COLO668 (cell line): ENCODE measurements around the gene ZNF76.
A peak's percentile ranks its signal among the peaks of the same experiment; 100 is the strongest.

ENCODE experiments used
- DNase-seq: peaks from one replicate; lab custom pipeline; 2025; ENCODE audit not compliant: unreplicated experiment; lab: John Stamatoyannopoulos, UW

Gene ZNF76

DNA sequence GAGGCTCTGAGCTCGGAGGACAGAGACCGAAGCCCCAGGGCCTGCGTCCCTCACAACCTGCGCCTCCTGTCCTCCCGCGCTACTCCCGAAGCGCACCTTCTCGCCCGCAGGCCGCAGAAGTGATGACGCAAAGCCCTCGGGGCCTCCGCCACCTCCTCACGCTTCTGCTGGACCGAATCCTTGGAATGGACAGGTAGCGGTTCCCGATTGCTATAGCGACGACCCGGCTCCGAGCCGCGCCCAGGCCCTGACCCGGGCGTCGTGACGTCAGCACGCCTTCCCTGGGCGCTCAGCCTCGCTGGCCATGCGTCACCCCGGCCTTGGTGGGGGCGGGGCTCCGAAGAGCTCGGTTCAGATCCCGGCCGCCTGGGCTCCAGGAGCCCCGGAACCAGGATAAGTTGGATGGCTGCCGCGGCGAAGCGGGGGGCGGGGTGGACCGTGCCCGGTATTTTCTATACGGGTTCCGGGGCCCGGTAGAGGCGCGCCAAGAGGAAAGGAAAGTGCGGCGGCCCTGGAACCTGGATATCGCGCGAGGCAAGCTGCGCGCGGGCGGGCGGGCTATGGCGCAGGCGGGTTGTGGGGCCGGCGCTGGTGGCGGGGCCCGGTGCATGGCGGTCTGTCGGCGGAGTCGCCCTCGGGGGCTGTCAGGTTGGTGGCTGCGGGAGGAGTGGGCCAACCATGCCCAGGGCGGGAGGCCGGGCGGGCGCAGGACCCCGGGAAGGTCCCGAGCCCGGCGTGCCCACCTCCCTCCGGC lies at the start of gene ZNF76:
ZNF76 (plus strand) TSS at position 542 of the 754 bp plus-strand sequence. CDS start 21,417 bp downstream, outside the sequence.
- DNase-seq = peak; percentile 96

DNA sequence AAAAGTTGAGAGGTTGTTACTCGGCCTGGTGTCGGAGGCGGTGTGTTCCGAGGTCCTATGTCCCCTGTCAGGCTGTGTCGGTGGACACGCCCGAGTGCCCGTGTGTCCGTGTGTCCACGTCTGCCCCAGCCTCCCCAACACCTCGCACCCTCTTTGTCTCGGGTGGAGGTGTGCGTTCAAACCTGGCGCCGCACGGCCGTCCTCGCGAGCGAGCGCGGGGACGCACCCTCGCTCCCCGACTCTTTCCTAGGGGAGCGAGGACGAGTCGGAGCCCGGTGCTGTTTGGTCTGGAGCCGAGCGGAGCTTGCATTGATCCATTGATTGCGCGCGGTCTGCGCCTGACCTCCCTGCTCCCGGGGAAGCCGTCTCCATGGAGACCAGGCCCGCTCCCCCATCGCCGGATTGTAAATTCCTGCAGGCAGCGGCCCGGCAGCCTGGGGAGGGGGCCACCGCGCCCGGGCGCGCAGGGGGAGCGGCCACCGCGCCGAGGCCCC lies 46.2 kb upstream of the ZNF76 start:
- DNase-seq = no peak

DNA sequence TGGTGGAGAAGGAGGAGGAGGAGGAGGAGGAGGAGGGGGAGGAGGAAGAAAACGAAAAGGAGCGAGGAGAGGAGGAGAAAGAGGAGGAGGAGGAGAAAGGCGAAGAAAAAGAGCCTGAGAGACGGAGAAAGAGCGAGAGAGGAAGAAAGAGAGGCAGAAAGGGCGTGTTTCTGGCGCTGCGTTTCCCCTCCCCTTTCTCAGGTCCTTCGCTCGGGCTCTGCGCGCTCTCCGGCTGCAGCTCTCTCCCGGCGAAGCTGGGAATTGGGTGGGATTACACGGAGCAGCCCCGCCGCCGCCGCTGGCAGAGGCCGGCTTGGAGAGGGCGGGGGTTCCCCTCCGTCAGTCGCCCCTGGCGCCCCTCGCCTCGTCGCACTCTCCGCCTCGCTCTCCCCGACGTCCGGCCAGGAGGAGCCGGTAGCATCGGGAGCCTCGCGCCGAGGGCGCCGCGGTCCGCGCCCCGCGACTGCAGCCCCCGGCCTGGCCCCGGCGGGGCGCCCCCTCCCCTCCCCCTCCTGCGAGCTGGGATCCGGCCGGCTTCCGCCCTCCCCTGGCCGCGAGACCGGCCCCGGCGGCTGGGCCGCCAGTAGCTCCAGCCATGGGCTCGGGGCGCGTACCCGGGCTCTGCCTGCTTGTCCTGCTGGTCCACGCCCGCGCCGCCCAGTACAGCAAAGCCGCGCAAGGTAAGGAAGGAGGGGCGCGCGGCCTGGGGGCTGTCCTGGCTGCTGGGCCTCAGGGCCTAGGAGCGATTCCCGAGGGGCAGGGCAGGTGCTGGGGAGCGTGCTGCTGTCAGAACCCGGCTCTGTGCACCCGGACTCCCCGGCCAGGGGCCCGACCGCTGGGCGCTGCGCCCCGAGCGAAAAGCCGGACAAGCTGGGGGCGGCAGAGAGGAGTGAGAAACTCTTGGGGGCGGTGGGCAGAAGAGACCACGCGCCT lies 45.4 kb upstream of the ZNF76 start, which contains the start of gene SCUBE3:
SCUBE3 (plus strand) TSS at position 133 of the 933 bp plus-strand sequence; CDS start at position 596, 463 bp downstream.
- DNase-seq = peak; percentile 46

DNA sequence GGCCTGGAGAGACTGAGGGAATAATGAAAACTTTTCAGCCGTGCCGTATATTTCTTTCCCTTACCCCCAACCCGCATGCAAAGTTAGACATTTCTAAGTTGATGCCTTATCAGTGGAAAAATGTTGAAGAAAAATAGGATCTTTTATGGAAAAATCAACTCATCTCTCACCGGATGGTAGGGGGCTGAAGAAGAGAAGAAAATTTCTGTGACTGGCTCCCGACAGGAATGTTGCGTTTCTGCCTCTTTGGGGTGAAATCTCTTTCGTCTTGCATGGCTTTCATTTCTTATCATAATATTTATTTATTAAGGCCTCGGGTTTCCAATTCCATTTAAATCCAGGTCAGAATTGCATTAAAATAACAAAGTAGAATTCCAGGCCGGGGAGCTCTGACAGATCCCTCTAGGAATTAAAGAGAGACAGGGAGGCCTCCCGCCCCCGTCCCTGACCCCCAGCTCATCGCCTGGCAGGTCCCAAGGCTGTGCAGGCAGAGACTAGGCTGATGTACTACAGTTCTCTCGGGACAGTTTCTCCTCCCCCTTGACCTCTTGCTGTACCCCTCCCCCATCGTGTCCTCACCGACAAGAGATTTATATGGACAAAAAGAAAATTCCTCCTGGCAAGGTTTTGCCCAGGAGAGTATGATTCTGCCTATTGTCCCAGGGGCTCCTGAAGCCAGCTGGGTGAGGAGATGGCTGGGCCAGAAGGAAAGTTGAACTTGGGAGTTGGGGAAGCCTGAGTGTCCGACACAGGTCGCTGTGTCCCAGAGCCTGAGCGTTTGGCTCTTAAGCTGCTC lies 44.5 kb upstream of the ZNF76 start:
- no peak for DNase-seq

DNA sequence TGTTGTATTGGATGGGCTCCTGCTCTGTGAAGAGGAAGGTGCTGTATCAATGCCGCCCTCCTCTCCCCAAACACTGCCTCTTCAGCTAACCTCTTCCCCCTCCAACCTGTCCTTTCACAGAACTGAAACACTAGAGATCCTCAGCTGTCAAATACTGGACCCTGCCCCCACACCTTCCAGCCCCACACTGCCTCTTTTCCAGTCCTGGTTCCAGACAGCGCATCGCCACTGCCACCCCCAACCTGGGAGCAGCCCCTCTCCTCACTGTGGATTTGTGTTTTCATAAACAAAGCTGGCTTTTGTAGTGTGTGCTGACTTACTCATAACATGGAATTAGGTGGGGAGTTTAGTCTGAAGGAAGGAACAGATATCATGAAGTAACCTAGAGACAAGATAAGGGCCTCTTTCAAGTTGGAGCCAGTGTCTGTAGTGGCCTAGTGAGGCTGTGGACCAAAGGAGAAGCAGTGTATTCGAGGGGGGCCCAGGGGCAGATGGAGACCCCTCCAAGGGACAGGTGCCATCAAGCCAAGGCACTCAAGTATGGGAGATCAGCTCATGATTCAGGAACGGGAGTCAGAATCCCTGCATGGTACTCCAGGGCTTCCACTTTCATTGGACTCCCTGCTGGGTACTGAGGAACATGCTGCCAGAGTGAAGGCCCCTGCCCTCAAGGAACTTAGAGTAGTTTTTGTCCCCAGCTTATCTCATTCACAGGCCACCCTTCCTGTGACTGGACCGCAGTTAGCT lies 43.7 kb upstream of the ZNF76 start:
- DNase-seq = no peak

DNA sequence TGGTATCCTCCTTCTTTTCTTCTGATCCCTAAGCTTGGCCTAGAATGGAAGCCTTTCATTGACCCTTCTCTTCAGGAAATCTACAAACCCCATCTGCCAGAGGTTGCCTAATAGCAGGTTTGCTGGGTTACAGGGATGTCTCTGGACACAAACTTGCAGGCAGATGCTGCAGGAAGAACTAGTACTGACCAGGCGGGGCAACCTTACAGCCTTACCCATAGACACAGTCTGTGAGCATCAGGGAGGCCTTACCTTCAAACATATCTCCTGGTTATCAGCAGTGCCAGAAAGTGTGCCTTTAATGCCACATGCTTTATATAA lies 43.2 kb upstream of the ZNF76 start:
- no peak for DNase-seq

DNA sequence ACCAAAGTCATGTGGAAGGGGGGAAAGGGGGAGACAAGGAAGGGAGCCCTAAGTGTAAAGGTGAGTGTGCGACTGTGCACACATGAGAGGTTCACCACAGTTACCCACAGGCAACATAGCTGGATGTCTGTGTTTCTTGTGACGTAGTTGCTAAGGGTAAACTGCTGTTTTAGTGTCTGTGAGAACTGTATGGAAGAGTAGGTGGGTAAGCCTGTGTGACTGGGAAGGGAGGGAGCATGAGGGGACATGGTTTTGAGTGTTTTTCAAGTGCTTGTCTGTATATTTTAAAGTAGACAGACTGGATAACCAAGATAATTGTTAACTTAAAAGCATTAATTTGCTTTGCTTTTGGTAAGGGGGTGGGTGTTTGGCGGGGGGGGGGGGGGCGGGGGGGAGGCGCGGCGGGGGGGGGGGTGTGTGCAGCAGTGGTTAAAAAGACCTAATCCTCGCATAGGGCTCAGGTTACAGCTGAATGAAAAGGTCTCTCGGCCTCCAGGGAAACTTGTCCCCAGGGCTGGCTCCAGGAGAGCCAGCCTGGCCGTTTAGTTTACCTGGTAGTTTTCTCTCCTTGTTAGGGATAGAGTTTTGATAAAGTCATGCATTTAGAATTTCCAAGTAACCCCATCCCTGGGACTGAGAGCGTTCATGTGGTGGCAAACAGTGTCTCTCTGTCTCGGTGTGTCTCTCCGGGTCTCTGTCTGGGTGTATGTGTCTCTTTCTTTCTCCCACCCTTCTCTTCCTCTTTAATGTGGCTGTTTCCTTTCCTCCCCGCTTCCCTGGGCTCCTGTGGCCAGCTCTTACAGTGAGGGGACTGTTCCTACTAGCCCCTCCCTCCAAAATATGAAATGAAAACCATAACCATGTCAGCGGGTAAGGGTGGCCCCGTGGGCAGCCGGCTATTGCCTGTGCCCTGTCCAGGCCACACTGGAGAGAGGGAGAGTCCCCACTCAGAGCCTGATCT lies 42.4 kb upstream of the ZNF76 start:
- DNase-seq = peak; percentile 5

DNA sequence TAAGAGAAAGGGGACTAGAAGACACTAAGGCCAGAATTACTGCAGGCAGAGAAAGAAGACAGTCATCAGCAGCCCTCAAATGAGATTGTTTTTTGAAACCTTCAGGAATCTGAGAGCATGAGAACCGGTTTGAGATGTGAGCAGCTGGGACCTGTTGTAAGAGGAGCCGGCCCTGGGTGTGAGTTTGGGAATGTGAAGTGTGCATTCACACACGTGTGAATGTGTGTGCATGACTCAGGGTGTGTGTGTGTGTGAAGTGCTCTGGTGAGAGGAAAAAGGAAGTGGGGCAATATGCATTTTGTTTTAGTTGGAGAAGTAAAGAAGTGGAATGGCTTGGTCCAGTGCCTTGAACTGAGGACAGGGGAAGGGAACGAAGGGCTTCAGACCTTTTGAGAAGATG lies 41.5 kb upstream of the ZNF76 start:
- DNase-seq = peak; percentile 20

DNA sequence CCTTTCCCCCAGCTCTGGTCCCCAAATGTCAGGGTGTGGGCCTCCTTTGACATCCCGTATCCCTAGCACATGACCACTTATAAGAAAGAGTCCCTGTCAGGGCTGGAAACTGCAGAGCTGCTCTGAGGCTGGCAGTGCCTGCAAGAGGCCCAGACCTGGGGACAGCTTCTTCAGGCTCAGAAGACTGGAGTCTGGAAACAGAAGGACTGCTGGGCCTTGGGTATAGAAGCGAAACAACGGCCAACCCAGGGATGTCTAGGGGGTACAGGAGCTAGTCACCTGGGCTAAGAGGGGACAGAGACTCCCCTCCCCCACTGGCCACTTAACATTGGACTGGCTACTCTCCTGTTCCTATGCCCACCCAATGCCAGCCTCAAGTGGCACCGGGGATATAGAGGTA lies 41.1 kb upstream of the ZNF76 start:
- no peak for DNase-seq

DNA sequence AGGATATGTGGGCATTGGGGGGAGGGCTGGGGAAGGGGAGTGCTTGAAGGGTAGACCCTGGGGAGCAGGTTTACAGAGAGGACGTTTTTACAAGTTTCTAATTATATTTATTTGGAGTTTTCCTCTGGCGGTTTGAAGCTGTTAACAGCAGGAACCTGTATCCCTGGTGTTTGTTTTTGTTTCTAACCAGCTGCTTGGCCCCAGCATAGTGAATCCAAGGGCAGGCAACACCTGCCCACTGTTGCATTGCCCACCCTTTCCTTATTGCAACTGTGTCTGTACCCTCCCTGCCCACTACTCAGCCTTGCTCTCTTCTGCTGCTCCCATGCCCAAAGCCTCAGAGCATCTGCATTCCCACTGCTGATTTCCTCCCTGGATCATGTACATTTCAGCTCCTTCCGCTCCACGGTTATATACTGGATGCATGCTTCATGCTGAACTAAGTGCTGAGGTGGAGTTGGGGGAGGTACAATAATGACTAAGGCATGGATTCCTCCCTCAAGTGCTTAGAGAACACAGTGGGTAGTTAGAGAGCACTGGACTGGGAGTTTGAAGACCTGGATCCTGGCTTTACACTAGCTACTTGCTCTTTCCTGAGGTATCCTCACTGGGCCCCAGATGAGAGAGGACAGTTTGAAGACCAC lies 39.7 kb upstream of the ZNF76 start:
- peak; percentile 25 for DNase-seq

DNA sequence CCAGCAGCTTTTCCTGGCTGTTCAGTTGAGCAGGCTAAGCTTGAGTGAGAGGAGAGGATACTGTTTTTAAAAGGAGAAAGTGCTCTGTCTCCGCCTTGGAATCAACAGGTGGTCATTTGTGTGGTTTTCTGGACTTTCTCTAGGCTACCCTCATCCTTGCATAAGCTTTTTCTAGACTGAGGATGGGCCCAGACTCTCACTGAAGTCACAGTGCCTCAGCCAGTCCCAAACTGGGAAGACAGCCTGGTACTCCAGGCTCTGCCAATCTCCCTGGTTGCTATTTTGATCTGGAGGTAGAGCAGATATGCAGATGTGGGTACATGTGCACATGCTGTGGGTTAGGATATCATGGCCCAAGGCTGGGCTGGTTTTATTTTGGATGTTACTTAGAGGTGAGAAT lies 38.8 kb upstream of the ZNF76 start:
- no peak for DNase-seq

DNA sequence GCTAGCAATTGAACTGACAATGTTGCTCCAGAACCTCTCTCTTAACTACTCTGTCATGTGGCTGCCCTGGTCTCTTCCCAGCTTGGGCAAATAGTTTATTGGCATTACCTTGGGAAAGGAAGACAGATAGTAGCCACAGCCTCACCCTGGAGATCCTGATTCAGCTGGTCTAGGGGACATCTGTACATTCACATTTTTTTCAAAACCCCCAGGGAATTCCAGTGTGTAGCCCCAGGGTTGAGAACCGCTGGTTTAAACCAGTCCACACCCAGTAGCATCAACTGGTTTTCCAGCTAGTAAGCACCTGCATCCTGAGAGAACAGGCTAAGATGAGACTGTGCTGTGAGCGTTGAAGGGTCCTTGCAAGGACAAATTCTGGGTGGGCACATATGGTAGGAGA lies 36.1 kb upstream of the ZNF76 start:
- peak; percentile 8 for DNase-seq

DNA sequence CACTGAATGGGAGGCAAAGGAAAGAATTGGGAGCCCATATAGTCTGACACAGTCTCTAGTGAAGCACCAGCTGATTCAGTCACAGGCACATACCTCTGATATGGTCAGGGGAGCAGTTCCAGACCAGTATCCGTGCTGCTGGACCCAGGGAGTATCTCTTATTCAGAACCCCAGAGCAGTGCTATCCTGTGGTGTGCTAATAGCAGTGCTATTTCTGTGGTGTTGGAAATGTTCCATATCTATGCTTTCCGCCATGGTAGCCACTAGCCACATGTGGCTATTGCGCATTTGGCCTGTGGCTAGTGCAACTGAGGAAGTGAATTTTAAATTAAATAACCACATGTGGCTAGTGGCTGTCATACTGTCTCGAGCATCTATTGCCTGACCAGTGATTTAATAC lies 34.8 kb upstream of the ZNF76 start:
- DNase-seq = no peak

DNA sequence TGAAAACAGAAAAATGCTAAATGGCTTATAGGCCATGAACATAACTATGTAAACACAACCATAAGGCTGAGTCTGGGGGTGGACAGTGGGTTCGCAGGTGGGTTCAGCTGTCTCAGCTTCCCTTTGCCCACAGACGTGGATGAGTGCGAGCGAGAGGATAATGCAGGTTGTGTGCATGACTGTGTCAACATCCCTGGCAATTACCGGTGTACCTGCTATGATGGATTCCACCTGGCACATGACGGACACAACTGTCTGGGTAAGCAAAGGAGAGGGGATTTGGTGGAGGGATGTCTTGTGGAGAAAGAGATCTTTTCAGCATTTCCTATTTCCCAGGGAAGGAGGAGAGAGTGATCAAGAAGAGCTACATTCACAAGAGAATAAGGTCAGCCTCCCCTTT lies 31.1 kb upstream of the ZNF76 start:
- DNase-seq = peak; percentile 52

DNA sequence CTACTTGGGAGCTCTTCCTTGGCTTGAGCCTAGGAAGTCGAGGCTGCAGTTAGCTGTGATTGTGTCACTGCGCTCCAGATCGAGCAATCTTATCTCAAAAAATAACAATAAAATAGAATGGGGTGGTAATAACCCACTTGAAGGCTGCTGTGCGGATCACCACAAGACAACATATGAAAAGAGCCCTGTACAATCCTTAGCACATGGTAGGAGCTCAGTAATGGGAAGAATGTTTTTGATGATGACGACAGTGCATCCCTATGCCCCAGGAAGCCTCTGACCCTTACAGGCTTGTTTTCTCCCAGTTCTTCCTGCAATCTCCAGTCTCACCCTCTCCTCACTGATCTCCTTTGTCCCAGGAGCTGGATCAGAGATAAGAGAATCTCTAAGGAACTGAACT lies 30.2 kb upstream of the ZNF76 start:
- DNase-seq = no peak

DNA sequence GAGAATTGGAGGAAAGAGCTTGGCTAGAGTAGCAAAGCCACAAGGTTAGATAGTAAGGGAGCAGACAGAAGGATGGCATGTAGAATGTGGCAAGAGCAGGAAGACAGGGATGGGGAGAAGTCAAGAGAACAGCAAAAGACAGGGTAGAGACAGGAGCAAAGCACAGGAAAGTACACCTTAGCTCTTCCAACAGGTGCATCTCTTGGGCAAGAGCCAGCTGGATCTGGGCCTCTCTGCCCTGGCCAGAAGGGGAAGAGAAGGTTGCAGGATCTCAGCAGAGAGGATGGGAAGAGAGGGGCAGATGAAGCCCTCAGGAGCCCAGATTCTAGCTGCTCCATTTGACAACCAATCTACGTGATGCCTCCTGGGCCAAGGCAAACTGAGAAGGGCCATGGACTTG lies 29.0 kb upstream of the ZNF76 start:
- no peak for DNase-seq

DNA sequence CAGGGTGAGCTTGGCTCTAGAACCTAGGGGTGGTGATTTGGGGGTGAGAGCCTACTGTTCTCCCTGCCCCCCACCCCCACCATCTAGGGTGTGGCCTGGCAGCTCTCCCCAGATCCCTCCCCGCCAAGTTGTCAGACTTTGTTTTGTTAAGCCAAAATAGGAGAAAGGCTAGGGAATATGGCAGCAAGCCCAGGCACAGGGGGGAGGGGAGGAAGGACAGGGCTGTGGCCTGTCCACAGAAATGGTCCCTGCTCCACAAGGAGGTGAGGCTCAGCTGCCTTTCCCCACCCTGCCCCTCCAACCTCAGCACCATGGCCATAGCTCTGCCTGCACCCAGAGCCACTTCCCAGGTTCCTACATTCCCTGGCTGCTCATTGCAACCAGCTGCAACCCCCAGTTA lies 28.6 kb upstream of the ZNF76 start:
- DNase-seq = no peak

DNA sequence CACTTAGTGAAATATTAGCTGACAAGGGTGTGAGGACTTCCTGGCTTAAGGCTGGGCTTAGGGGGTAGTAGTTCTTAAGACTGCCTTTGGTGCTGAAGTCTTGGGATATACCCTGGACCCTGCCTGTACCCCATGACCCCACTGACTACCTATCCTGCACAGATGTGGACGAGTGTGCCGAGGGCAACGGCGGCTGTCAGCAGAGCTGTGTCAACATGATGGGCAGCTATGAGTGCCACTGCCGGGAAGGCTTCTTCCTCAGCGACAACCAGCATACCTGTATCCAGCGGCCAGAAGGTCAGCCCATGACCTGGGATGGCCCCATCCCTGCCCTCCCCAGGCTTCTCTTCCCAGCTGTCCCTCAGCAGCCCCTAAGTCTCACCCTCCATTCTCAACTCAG lies 28.0 kb upstream of the ZNF76 start:
- DNase-seq = no peak

DNA sequence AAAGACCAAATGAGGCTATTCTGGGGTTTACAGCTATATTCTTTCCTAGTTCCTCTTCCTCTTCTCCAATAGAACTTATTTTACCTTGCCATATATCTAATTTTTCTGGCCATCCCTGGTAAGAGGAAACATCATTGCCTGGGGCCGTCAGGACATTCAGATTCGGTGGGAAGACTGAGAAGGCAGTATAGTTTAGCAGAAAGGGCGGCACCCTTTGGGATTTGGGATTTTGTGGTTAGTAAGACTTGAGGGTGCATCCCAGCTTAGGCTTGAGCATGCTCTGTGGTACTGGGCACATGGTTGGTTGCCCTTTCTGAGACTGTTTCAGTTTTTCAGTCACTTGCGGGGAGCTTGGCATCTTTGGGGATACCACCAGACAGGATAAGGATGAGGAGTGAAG lies 24.6 kb upstream of the ZNF76 start:
- DNase-seq = no peak
